ENCODE data around the gene HSF2BP. TPM values are rescaled to one million over a fixed set of nuclear protein-coding genes. Genes with fewer than 3 reads are reported as not detected.
"Not testable (repeated sequence)": the region's sequence is repeated elsewhere in the genome, so short reads cannot be mapped to it uniquely, and the experiment has no call there.

HSF2BP gene
- total RNA-seq = 1 to 10 TPM; 1.3 to 1.9 TPM

DNA sequence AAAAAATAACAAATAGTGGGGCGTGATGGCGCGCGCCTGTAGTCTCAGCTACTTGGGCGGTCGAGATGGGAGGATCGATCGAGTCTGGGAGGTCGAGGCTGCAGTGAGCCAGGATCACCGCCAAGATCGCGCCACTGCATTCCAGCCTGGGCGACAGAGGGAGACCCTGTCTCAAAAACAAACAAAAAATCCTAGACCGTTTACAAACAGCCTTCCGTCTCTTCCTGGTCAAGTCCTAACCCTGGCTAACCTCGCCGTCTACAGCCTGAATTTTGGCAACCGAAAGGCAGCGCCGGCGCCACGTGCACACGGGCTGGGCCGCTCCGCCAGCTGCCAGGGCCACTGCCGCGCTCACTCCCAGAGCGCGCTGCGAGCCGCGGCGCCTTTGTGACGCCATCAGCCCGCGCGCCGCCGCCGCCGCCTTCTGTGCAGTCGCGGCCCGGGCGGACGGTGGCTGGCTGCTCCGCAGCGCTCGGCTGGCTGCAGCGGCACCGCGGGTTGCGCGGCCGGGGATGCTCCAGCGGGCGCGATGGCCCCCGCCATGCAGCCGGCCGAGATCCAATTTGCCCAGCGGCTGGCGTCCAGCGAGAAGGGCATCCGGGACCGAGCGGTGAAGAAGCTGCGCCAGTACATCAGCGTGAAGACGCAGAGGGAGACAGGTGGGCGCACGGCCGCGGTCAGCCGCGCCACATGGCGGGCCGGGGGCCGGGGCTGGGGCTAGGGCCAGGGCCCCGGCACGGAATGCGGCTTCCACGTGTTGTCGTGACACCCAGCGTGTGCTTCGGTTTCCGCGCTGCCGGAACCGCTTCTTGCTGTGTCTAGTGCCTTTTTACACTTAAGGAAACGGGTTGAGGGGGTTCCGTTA, at the start of gene HSF2BP, which contains the start of gene RRP1B:
Gene HSF2BP (minus strand): TSS at position 353 of the 865 bp plus-strand sequence. CDS start 1,392 bp downstream, outside the sequence.
Gene RRP1B (plus strand): TSS at position 425 of the 865 bp plus-strand sequence. CDS start 105 bp downstream, at position 530.
- no peaks in the 10 kb centered on the region for H3K9me3 Mint-ChIP-seq
- H3K4me3 Mint-ChIP-seq = peak within 1 kb of the TSS; percentile 88 to 95
- peak; percentile 85 to 90 for DNase-seq
- H3K27ac Mint-ChIP-seq = peak within 1 kb of the TSS; percentile 76
- peaks cover 52% of the 10 kb centered on the region for H3K4me1 Mint-ChIP-seq (ENCODE audit: low read depth)
- no peaks in the 10 kb centered on the region for H3K27me3 Mint-ChIP-seq (ENCODE audit: low read depth)
- peak; percentile 91 to 94 for ATAC-seq (replicated peaks in 1 of 2)
- H3K36me3 Mint-ChIP-seq (ENCODE audit: insufficient read depth in 2 of 2) = peaks cover 6 to 14% of the 10 kb centered on the region in 2 donors

GRCh38 chr21:43708745-43709381, 49.6 kb upstream of the HSF2BP start:
- Mint-ChIP-seq H3K4me1 (ENCODE audit: low read depth) (no peaks in the 10 kb centered on the region), H3K4me3 (no peak overlapping the region), H3K27me3 (ENCODE audit: low read depth) (peaks cover 11% of the 10 kb centered on the region), H3K9me3 (no peaks in the 10 kb centered on the region), H3K27ac (no peak overlapping the region), H3K36me3 (ENCODE audit: insufficient read depth in 2 of 2) (no peaks in the 10 kb centered on the region)
- no peak for ATAC-seq (replicated peaks in 1 of 2)
- no peak for DNase-seq

DNA sequence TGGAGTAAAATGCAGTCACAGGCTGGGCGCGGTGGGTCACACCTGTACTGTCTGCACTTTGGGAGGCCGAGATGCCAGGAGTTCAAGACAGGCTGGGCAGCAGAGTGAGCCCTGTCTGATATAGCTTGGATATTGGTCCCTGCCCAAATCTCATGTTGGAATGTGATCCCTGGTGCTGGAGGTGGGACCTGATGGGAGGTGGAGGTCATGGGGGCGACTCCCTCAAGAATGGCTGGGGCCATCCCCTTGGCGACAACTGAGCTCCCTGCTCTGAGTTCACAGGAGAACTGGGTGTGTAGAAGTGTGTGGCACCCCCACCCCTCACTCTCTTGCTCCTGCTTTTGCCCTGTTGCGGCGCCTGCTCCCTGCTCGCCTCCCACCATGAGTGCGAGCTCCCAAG, 48.2 kb upstream of the HSF2BP start:
- DNase-seq = no peak
- Mint-ChIP-seq H3K4me1 (ENCODE audit: low read depth) (peaks cover 9% of the 10 kb centered on the region), H3K27ac (no peak overlapping the region), H3K9me3 (no peaks in the 10 kb centered on the region), H3K27me3 (ENCODE audit: low read depth) (peaks cover 9% of the 10 kb centered on the region), H3K36me3 (ENCODE audit: insufficient read depth in 2 of 2) (no peaks in the 10 kb centered on the region), H3K4me3 (no peak overlapping the region)
- no peak for ATAC-seq (replicated peaks in 1 of 2)

GRCh38 chr21:43703035-43703880, 44.0 kb upstream of the HSF2BP start:
- no peaks in the 10 kb centered on the region for H3K9me3 Mint-ChIP-seq
- H3K4me1 Mint-ChIP-seq (ENCODE audit: low read depth) = peaks cover 14% of the 10 kb centered on the region
- peak in 1 of 2 donors; percentile 22 for ATAC-seq (replicated peaks in 1 of 2)
- H3K4me3 Mint-ChIP-seq = peak overlapping the region; percentile 25 to 64
- peak; percentile 23 to 30 for DNase-seq
- no peaks in the 10 kb centered on the region for H3K36me3 Mint-ChIP-seq (ENCODE audit: insufficient read depth in 2 of 2)
- no peak overlapping the region for H3K27ac Mint-ChIP-seq
- no peaks in the 10 kb centered on the region for H3K27me3 Mint-ChIP-seq (ENCODE audit: low read depth)

- Mint-ChIP-seq H3K27me3 (ENCODE audit: low read depth) (no peaks in the 10 kb centered on the region), H3K27ac (no peak overlapping the region), H3K36me3 (ENCODE audit: insufficient read depth in 2 of 2) (no peaks in the 10 kb centered on the region), H3K4me1 (ENCODE audit: low read depth) (peaks cover 15% of the 10 kb centered on the region), H3K9me3 (no peaks in the 10 kb centered on the region), H3K4me3 (peak overlapping the region; percentile 25 to 64)
- DNase-seq (no peak), ATAC-seq (replicated peaks in 1 of 2) (no peak)
Measured at GRCh38 chr21:43702785-43703034, 43.4 kb upstream of the HSF2BP start.

DNA sequence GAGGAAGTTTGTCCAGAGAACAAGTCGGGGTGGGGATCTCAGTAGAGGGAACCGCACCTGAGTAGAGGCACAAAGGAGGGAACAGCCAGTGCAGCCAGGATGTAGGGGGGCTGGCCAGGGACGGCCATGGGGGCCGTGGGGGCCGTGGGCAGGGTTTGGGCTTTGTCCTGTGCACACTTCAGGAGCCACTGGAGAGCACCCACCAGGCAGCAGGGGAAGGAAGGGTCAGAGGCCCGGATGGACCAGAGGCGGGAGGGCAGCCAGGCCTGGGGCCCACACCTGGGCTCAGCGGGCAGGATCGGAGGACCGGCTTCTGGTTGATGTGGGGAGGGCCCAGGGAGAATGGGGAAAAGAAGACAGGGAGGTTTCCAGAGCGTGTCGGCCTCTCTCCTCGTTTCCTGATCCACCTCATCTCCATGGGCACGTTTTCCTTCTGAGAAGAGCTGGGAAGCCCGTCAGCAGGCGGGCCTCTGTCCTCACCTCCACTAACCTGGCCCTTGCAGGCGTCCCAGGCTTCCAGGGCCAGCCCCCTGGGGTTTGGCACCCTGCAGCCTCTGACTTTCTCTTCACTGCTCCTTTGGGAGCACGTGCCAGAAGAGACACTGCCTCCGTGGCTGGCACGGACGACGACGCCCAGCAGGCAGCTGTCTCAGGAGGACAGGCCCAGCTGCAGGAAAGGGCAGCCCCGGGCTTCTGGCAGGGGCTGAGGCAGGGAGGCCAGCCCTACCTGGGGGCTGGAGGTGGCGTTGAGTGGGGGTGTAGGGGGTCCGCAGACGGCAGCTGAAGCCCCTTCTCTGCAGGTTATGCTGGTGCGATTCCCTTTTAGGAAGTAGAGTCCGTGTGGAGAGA, 42.9 kb upstream of the HSF2BP start:
- Mint-ChIP-seq H3K27me3 (ENCODE audit: low read depth) (no peaks in the 10 kb centered on the region), H3K9me3 (no peaks in the 10 kb centered on the region), H3K4me1 (ENCODE audit: low read depth) (peaks cover 21% of the 10 kb centered on the region), H3K27ac (no peak overlapping the region), H3K36me3 (ENCODE audit: insufficient read depth in 2 of 2) (no peaks in the 10 kb centered on the region), H3K4me3 (peak overlapping the region in 1 of 2 donors; percentile 25)
- DNase-seq (no peak), ATAC-seq (replicated peaks in 1 of 2) (no peak)

GRCh38 chr21:43699933-43700599, 40.8 kb upstream of the HSF2BP start:
- ATAC-seq (replicated peaks in 1 of 2) (no peak), DNase-seq (no peak)
- H3K9me3 Mint-ChIP-seq = no peaks in the 10 kb centered on the region
- no peak overlapping the region for H3K4me3 Mint-ChIP-seq
- H3K27me3 Mint-ChIP-seq (ENCODE audit: low read depth) = no peaks in the 10 kb centered on the region
- peaks cover 25% of the 10 kb centered on the region for H3K4me1 Mint-ChIP-seq (ENCODE audit: low read depth)
- peaks cover 0 to 13% of the 10 kb centered on the region in 2 donors for H3K36me3 Mint-ChIP-seq (ENCODE audit: insufficient read depth in 2 of 2)
- no peak overlapping the region for H3K27ac Mint-ChIP-seq

- Mint-ChIP-seq H3K4me1 (ENCODE audit: low read depth) (peaks cover 25% of the 10 kb centered on the region), H3K36me3 (ENCODE audit: insufficient read depth in 2 of 2) (peaks cover 0 to 17% of the 10 kb centered on the region in 2 donors)
- H3K27me3 Mint-ChIP-seq (ENCODE audit: low read depth); DNase-seq; H3K4me3 Mint-ChIP-seq; ATAC-seq (replicated peaks in 1 of 2); H3K9me3 Mint-ChIP-seq; H3K27ac Mint-ChIP-seq: not testable (repeated sequence)
Measured at GRCh38 chr21:43699492-43699777, 40.1 kb upstream of the HSF2BP start.

GRCh38 chr21:43697758-43698643, 38.7 kb upstream of the HSF2BP start:
- Mint-ChIP-seq H3K4me1 (ENCODE audit: low read depth) (peaks cover 20% of the 10 kb centered on the region), H3K4me3 (no peak overlapping the region), H3K9me3 (no peaks in the 10 kb centered on the region), H3K36me3 (ENCODE audit: insufficient read depth in 2 of 2) (peaks cover 2 to 18% of the 10 kb centered on the region in 2 donors), H3K27me3 (ENCODE audit: low read depth) (no peaks in the 10 kb centered on the region), H3K27ac (no peak overlapping the region)
- peak; percentile 71 to 76 for ATAC-seq (replicated peaks in 1 of 2)
- DNase-seq = no peak

DNA sequence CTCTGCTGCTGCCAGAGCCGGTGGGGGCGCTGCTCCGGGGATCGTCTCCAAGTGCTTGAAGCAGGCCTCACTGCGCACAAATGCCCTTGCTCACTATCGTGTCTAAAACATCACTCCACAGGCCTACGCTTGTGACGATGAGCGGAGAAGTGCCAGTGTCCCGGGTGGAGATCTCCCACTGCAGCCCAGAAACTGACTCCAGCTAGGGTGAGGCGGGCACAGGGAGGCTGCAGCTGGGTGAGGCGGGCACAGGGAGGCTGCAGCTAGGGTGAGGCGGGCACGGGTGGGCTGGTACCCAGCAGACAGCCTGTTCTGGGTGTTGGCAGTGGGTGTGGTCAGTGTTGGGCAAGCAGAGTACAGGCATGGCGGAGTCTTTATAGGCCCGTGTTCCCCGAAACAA, 36.9 kb upstream of the HSF2BP start:
- H3K36me3 Mint-ChIP-seq (ENCODE audit: insufficient read depth in 2 of 2) = peaks cover 4 to 22% of the 10 kb centered on the region in 2 donors

DNA sequence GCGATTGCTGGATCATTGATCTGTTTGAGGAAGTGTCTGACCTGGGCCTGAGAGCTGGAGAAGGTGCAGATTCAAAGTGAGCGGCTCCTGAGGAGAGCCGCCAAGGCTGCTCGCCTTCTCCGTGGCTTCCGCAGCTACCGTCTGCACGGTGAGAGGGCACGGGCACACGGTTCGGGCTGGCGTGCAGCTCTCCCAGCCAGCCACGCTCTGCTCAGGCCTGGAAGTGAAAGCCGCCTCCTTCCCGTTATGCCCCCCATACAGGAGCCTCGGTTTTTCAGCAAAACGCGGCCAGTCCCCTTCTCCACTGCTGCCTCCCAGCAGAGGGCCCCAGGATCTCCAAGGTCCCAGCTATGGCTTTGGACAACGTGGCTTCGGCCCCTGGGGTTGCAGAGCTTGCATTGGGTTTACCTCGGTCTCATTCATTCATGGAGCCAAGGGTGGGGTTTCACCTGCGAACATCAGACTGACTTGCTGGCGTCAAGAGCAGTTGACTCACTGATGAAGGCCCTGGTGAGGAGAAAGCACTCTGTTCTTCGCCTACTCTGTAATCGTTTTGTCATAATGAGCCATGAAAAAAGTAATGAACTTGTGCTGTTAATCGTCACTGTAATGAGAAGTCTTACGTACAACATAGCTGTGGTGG, 35.3 kb upstream of the HSF2BP start:
- no peak overlapping the region for H3K4me3 Mint-ChIP-seq
- H3K27me3 Mint-ChIP-seq (ENCODE audit: low read depth) = no peaks in the 10 kb centered on the region
- peaks cover 11% of the 10 kb centered on the region for H3K4me1 Mint-ChIP-seq (ENCODE audit: low read depth)
- H3K36me3 Mint-ChIP-seq (ENCODE audit: insufficient read depth in 2 of 2) = peaks cover 7 to 25% of the 10 kb centered on the region in 2 donors
- DNase-seq = no peak
- ATAC-seq (replicated peaks in 1 of 2) = no peak
- no peak overlapping the region for H3K27ac Mint-ChIP-seq
- H3K9me3 Mint-ChIP-seq = no peaks in the 10 kb centered on the region

More for the DNA sequence above, 36.9 kb upstream of the HSF2BP start:
- no peaks in the 10 kb centered on the region for H3K27me3 Mint-ChIP-seq (ENCODE audit: low read depth)
- ATAC-seq (replicated peaks in 1 of 2) (no peak), DNase-seq (no peak)
- peaks cover 15% of the 10 kb centered on the region for H3K4me1 Mint-ChIP-seq (ENCODE audit: low read depth)
- no peak overlapping the region for H3K4me3 Mint-ChIP-seq
- H3K27ac Mint-ChIP-seq = no peak overlapping the region
- no peaks in the 10 kb centered on the region for H3K9me3 Mint-ChIP-seq

Data from activated T-cell treated with anti-CD3 and anti-CD28 coated beads, Interleukin-2, amount 50 U/mL, for 72 hours (primary cell).